HG02870 (cell line): Measurements from ENCODE around the gene ESRRA.

Experiments used
- ATAC-seq: cut with Tn5 transposase; IDR thresholded peaks from one replicate; pipeline ENCODE4 v1.9.1; 2021; ENCODE audit warnings: mild to moderate bottlenecking, moderate library complexity; ENCODE audit not compliant: unreplicated experiment

The ESRRA gene

GRCh38 chr11:64348383-64349024 lies 43.2 kb downstream of the ESRRA start:
- ATAC-seq, result no peak

GRCh38 chr11:64349025-64349387 lies 43.7 kb downstream of the ESRRA start:
- ATAC-seq, result no peak

- no peak for ATAC-seq
Observed at GRCh38 chr11:64349404-64349803, 44.1 kb downstream of the ESRRA start.

- no peak for ATAC-seq
Observed at GRCh38 chr11:64351136-64351631, 45.9 kb downstream of the ESRRA start.

- no peak for ATAC-seq
Observed at GRCh38 chr11:64352099-64352994, 47.0 kb downstream of the ESRRA start.

- ATAC-seq, result no peak
Observed at GRCh38 chr11:64352995-64353714, 47.8 kb downstream of the ESRRA start.

GRCh38 chr11:64353715-64354506 lies 48.6 kb downstream of the ESRRA start:
- no peak for ATAC-seq

GRCh38 chr11:64355078-64355940 lies 50.0 kb downstream of the ESRRA start:
- no peak for ATAC-seq

- ATAC-seq, result no peak
Observed at GRCh38 chr11:64356498-64357411, 51.4 kb downstream of the ESRRA start.

- no peak for ATAC-seq
Observed at GRCh38 chr11:64357446-64357845, 52.1 kb downstream of the ESRRA start.

- no peak for ATAC-seq
Observed at GRCh38 chr11:64357904-64358535, 52.7 kb downstream of the ESRRA start.

- no peak for ATAC-seq
Observed at GRCh38 chr11:64358536-64358906, 53.2 kb downstream of the ESRRA start.

GRCh38 chr11:64358907-64359711 lies 53.8 kb downstream of the ESRRA start, which contains the start of gene RPS6KA4:
Gene RPS6KA4 (plus strand): TSS chr11:64359162. CDS start chr11:64359236, 74 bp downstream.
- ATAC-seq, result no peak

GRCh38 chr11:64359712-64360445 lies 54.6 kb downstream of the ESRRA start:
- no peak for ATAC-seq

- no peak for ATAC-seq
Observed at GRCh38 chr11:64360448-64360921, 55.2 kb downstream of the ESRRA start.

GRCh38 chr11:64361659-64362058 lies 56.3 kb downstream of the ESRRA start:
- ATAC-seq, result no peak

- no peak for ATAC-seq
Observed at GRCh38 chr11:64362339-64362738, 57.0 kb downstream of the ESRRA start.
